ENCODE measurements around the gene IL5. TPM values are rescaled to one million over a fixed set of nuclear protein-coding genes. Genes with fewer than 3 reads are reported as not detected.

IL5 gene
- total RNA-seq, 2 donors from 2014 or later: not detected

- intact Hi-C loops (cut with DNase I): loop anchor here (5.0 kb wide), 1 partner anchor 120 kb away; no protein-coding TSS in a partner anchor
- DNase-seq (peak in 1 of 4 donors; percentile 31), ATAC-seq (no peak)
- WGBS, 2 donors: 62 to 69% methylated on average over 8 to 9 of the region's 10 CpGs
- no peak for TF ChIP-seq POLR2A (IDR thresholded peaks at IDR 0.05)
- TF ChIP-seq CTCF (IDR thresholded peaks at IDR 0.05): no peak
- no peaks in the 10 kb centered on the region for H3K9me3 ChIP-seq
- H3K4me1 ChIP-seq: peaks cover 54% of the 10 kb centered on the region
- H3K36me3 ChIP-seq (replicated peaks in 1 of 2; ENCODE audit: insufficient read depth in 1 of 2, low read depth in 2 of 2): no peaks in the 10 kb centered on the region
- H3K27ac ChIP-seq: peak overlapping the region; percentile 47 to 99 (median 84)
- H3K27me3 ChIP-seq: no peaks in the 10 kb centered on the region
- no peak overlapping the region for H3K4me3 ChIP-seq
Measured at GRCh38 chr5:132501961-132502931, 41.1 kb downstream of the IL5 start.

- ATAC-seq: no peak
- TF ChIP-seq CTCF (IDR thresholded peaks at IDR 0.05): no peak
- TF ChIP-seq POLR2A (IDR thresholded peaks at IDR 0.05): no peak
- no peak for DNase-seq
- no peaks in the 10 kb centered on the region for H3K36me3 ChIP-seq (replicated peaks in 1 of 2; ENCODE audit: insufficient read depth in 1 of 2, low read depth in 2 of 2)
- no peaks in the 10 kb centered on the region for H3K9me3 ChIP-seq
- H3K27ac ChIP-seq: peak overlapping the region; percentile 47 to 99 (median 84)
- peaks cover 58% of the 10 kb centered on the region for H3K4me1 ChIP-seq
- 33 to 53% methylated on average over 3 to 4 of the region's 4 CpGs for WGBS, 2 donors
- H3K4me3 ChIP-seq: no peak overlapping the region
- H3K27me3 ChIP-seq: no peaks in the 10 kb centered on the region
- intact Hi-C loops (cut with DNase I): loop anchor here (5.0 kb wide), 1 partner anchor 119 kb away; no protein-coding TSS in a partner anchor
Measured at GRCh38 chr5:132501629-132501956, 41.7 kb downstream of the IL5 start.

GRCh38 chr5:132500931-132501628 lies 42.2 kb downstream of the IL5 start:
- Histone ChIP-seq H3K27ac (peak overlapping the region; percentile 47 to 99 (median 84)), H3K4me1 (peaks cover 53% of the 10 kb centered on the region), H3K4me3 (no peak overlapping the region), H3K27me3 (no peaks in the 10 kb centered on the region), H3K9me3 (no peaks in the 10 kb centered on the region), H3K36me3 (replicated peaks in 1 of 2; ENCODE audit: insufficient read depth in 1 of 2, low read depth in 2 of 2) (no peaks in the 10 kb centered on the region)
- peak; percentile 65 to 82 (median 66) for DNase-seq
- TF ChIP-seq POLR2A (IDR thresholded peaks at IDR 0.05): no peak
- peak; percentile 77 to 93 (median 80) for TF ChIP-seq CTCF (IDR thresholded peaks at IDR 0.05)
- 22 to 31% methylated on average over 5 to 6 of the region's 6 CpGs for WGBS, 2 donors
- ATAC-seq: no peak
- intact Hi-C loops (cut with DNase I): loop anchor here (5.0 kb wide), 1 partner anchor 119 kb away; no protein-coding TSS in a partner anchor

GRCh38 chr5:132500244-132500930 lies 42.9 kb downstream of the IL5 start:
- DNase-seq: peak in 1 of 4 donors; percentile 10
- no peak overlapping the region for H3K4me3 ChIP-seq
- H3K4me1 ChIP-seq: peaks cover 53% of the 10 kb centered on the region
- WGBS, 2 donors: 90 to 93% methylated on average over 6 of the region's 6 CpGs
- intact Hi-C loops (cut with DNase I): loop anchor here (5.0 kb wide), 1 partner anchor 118 kb away; no protein-coding TSS in a partner anchor
- peak overlapping the region; percentile 8 to 99 (median 84) for H3K27ac ChIP-seq
- H3K9me3 ChIP-seq: no peaks in the 10 kb centered on the region
- TF ChIP-seq CTCF (IDR thresholded peaks at IDR 0.05) (no peak), POLR2A (IDR thresholded peaks at IDR 0.05) (no peak)
- no peak for ATAC-seq
- no peaks in the 10 kb centered on the region for H3K36me3 ChIP-seq (replicated peaks in 1 of 2; ENCODE audit: insufficient read depth in 1 of 2, low read depth in 2 of 2)
- H3K27me3 ChIP-seq: no peaks in the 10 kb centered on the region

Measured in body of pancreas (tissue), 4 donors.